GM12865 (cell line): ENCODE measurements around the gene LRRN2.

Experiments
- DNase-seq: peaks from one replicate; pipeline ENCODE4 v3.0.0; 2010; ENCODE audit warnings: low read depth
- H3K4me3 ChIP-seq: 2 replicates; pipeline ENCODE4 v1.5.1; 2011; ENCODE audit warnings: mild to moderate bottlenecking, low read depth, low read length, control low read depth
- CTCF ChIP-seq: IDR thresholded peaks from 2 replicates; pipeline ENCODE4 v1.5.1; 2011; ENCODE audit warnings: low read length, control low read depth, low read depth, inconsistent platforms; ENCODE audit not compliant: insufficient read depth; ENCODE audit errors: missing control alignments

Gene LRRN2

DNA sequence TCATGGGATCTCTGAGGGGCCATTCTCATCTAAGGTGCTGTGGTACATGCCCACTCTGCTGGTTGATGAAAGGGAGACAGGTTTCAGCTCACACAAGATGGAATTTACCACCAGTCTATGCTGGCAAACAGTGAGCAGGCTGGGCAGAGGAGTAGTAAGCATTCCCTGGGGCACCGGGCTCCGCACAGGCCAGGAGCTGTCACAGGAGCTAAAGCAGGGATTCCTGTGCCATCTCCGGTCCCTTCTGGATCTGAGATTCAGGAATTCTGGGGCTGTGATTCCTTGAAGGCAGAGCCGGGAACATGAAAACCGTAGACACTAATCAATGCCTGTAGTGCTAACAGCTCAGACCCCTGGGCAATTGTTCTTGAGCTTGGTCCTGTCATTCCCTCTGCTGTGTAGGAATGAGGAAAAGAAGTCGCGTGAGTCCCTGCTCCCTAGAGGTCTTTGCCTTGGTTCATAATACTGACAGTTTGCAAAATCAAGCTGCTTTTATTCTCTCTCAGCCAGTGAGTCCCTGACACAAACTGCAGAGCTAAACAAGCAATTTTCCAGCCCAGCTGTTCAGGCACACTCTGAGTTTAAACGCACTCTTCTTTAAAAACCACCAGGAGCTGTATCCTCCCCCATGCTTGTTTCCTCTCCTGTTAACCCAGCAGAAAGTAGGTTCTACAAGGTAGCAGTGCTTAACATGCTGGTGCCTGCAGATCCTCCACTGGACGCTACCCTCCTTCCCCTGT lies 116.8 kb downstream of the LRRN2 start:
- no peak overlapping the region for H3K4me3 ChIP-seq
- TF ChIP-seq CTCF: no peak
- DNase-seq: no peak
